ENCODE results near the gene EIF2S2.
"Not testable (repeated sequence)": the region's sequence is repeated elsewhere in the genome, so short reads cannot be mapped to it uniquely, and the experiment has no call there.

The EIF2S2 gene, protein sequence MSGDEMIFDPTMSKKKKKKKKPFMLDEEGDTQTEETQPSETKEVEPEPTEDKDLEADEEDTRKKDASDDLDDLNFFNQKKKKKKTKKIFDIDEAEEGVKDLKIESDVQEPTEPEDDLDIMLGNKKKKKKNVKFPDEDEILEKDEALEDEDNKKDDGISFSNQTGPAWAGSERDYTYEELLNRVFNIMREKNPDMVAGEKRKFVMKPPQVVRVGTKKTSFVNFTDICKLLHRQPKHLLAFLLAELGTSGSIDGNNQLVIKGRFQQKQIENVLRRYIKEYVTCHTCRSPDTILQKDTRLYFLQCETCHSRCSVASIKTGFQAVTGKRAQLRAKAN

DNA sequence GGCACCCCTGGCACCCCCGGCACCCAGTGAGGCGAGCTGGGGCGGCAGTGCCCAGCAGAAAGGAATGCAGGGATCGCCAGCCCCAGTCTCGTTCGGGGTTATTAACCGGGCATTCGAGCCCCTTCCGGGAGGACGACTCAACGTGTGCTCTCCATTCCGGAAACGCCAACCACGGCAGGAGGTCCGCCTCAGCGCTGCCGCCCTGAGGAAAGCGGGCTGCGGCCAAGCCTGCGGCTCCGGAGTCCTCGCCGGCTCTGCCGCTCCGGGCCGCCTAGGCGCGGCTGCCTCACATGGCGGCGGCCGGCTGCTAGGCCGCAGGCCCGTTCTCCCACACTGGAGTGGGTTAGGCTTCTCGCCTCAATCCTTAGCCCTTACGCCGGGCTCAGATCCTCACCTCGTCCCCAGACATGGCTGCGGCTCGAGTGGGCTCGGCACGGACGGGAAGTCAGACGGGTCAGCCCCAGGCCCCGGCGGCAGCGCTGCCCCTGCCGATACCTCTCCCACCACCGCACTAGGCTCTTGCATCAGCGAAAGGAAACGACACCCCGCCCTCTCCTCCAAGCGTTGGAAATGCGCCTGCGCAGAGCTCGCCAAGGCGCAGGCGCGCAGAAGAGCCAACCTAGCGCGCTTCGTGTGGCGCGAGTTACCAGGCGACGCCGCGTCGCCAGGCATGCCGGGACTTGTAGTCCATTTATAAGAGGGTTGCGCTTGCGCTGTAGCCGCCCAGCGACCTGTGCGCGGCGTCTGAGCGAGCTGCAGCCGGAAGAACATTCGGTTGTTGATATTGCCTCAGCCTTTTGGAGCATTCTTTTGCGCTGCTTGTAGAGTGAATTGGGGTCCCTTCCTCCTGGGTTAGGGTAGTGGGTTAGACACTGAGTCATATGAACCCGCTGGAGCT, at the start of gene EIF2S2:
Gene EIF2S2, minus strand, starts transcription at position 542 of the 898 bp plus-strand sequence. Its CDS starts 133 bp downstream, at position 409.
- peak; percentile 97 for DNase-seq

DNA sequence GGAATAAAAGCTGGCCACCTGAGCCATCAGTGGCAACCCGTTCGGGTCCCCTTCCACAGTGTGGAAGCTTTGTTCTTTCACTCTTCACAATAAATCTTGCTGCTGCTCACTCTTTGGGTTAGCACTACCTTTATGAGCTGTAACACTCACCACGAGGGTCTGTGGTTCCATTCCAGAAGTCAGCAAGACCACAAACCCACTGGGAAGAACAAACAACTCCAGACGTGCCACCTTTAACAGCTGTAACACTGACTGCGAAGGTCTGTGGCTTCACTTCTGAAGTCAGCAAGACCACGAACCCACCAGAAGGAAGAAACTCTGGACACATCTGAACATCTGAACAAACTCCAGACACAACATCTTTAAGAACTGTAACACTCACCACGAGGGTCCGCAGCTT, 45.7 kb upstream of the EIF2S2 start:
- not testable (repeated sequence) for DNase-seq

DNA sequence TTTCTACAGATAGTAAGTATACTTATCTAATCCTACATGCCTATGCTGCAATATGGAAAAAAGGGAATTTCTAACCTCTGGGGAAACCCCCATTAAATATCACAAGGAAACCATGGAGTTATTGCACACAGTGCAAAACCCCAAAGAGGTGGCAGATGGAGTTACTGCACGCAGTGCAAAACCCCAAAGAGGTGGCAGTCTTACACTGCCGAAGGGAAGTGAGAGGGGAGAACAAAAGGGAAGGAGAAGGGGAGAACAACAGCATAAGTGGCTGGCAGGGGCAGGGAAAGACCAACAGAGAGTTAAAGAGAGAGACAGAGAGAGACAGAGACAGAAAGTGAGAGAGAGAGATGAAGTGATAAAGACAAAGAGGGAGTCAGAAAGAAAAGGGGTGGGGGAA, 43.8 kb upstream of the EIF2S2 start:
- DNase-seq = no peak

DNA sequence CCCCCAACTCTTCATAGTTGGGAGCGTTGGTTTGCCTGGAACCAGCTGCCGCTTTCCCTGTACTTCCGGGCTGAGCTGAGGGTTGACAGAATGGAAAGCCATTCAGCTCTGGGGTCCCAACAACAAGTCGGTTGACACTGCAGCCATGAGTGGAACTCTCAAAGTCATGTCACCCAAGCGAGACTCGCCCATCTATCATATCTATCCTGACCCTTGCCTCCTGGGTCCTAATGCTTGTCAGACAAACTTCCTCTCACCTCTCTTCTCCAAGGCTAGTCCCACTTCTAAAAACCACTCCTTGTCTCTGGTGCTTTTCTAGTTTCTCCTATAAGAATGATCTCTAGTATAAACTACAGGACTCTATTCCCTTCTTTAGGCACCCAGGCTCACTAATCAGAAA, 41.1 kb upstream of the EIF2S2 start:
- not testable (repeated sequence) for DNase-seq

DNA sequence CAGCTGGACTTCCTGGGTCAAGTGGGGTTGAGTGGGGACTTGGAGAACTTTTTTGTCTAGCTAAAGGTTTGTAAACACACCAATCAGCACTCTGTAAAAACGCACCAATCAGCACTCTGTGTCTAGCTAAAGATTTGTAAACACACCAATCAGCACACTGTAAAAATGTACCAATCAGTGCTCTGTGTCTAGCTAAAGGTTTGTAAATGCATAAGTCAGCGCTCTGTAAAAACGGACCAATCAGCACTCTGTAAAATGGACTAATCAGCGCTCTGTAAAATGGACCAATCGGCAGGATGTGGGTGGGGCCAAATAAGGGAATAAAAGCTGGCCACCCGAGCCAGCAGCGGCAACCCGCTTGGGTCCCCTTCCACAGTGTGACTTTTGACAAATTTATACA, 40.0 kb upstream of the EIF2S2 start:
- not testable (repeated sequence) for DNase-seq

DNA sequence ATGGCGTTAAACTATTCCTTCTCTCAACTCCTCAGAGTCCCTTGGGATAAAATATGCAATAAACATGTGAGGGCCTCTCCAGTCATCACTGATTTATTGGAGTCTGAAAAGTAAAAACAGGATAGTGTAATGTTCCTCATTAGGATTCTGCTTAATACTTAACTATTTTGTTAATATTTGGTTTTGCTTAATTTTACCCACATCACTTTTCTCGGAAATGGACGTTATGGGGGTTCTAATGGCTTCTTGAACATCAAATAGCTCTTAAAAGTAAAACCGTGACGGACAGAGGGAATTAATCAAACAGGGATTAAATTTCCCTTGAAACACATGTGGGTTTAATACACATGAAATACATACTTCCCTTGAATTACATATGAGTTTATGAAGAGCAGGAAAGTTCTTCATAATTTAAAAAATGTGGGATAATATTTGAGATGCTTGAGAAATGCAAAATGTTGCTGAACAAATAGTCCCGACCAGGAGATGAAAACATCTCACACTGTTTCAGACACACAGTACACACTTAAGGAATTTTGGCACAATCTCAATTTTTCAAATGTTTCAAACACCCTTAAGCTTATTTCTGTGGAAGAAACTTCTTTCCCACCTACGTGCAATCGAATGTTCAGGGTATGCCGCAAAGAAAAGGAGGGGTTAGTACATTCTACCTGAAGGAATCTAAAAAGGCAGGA, 38.4 kb upstream of the EIF2S2 start:
- no peak for DNase-seq

DNA sequence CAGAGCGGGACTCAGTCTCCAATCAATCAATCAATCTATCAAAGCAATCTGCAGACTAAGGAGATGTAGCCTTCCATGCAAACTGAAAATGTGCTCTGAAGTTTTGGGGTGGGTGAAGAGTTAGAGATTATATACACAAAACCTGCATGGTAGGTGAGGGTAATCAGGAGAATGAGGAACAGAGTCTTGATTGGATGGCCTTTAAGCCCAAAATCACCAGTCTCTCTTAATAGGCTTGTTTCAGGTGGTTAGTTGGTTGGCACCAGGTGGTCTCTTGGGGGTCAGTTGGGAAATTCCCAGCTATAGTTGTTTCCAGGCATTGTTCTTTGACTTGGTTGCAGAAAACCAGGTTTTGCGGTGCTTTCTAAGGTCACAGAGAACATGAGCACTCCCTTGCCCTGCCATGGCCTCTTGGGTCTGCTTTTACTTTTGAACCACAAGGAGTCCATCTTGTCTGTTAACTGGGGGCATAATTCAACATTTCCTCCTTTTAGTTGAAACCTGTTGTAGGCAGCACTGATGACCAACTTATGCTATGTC, 33.3 kb upstream of the EIF2S2 start:
- DNase-seq = no peak

DNA sequence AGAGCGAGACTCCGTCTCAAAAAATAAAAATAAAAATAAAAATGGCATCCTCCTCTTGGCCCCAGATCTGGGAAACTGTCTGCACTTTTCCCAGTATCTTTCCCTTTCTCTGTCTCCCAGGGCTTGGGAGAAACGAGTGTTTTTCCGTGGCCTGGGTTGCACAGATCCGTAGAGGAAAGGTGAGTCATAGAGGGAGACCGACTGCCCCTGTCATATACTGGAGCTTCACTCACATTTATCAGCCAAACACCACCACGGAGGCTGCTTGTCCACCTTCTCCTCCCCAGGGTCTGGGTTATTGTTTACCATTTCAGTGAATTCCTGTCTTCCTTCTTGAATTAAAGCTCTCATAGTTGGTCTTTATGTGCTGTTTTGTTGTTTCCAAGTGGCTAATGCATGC, 31.9 kb upstream of the EIF2S2 start:
- DNase-seq = no peak

DNA sequence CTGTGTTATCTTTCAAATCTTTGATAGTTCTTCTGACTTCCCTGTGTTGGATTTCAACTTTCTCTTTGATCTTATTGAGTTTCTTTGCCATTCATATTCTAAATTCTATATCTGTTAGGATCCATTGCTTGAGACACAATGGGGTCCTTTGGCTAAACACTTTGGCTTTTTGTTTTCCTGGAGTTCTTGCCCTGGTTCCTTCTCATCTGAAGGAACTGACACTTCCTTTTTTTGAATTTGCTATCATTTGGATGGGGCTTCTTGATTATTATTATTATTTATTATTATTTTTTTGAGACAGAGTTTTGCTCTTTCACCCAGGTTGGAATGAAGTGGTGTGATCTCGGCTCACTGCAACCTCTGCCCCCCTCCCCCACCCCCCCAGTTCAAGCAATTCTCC, 30.1 kb upstream of the EIF2S2 start:
- no peak for DNase-seq

DNA sequence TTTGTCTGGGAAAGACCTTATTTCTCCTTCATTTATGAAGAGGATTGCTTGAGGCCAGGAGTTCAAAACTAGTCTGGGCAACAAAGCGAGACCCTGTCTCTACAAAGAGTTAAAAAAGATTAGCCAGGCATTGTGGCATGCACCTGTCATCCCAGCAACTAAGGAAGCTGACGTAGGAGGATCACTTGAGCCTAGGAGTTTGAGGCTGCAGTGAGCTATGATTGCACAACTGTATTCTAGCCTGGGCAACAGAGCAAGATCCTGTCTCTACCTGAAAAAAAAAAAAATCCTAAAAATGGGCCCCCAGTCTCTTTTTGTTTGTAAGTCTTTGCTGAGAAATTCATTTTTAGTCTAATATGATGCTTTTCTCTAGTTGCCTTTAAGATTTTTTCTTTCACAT, 29.2 kb upstream of the EIF2S2 start:
- no peak for DNase-seq

DNA sequence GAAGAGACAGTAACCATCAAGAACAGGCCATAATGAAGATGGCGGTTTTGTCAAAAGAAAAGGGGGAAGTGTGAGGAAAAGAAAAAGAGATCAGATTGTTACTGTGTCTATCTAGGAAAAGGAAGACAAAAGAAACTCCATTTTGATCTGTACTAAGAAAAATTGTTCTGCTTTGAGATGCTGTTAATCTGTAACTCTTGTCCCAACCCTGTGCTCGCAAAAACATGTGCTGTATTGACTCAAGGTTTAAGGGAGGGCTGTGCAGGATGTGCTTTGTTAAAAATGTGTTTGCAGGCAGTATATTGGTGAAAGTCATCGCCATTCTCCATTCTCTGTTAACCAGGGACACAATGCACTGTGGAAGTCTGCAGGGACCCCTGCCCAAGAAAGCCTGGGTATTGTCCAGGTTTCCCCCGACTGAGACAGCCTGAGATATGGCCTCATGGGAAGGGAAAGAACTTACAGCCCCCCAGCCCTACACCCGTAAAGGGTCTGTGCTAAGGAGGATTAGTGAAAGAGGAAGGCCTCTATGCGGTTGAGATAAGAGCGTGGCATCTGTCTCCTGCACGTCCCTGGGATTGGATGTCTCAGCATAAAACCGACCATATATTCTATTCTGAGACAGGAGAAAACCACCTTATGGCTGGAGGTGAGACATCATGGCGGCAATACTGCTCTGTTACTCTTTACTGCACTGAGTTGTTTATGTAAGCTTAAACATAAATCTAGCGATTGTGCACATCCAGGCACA, 23.7 kb upstream of the EIF2S2 start:
- DNase-seq = not testable (repeated sequence)

DNA sequence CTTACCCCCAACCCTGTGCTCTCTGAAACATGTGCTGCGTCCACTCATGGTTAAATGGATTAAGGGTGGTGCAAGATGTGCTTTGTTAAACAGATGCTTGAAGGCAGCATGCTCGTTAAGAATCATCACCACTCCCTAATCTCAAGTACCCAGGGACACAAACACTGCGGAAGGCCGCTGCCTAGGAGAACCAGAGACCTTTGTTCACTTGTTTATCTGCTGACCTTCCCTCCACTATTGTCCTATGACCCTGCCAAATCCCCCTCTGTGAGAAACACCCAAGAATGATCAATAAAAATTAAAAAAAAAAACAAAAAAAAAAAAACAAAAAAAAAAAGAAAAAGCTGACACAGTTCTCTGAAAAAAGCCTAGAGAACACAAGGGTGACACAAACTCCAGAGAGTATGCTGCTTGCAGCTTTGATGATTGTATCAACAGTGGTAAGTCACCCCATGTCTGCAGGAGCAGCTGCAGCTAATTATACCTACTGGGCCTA, 21.4 kb upstream of the EIF2S2 start:
- DNase-seq = not testable (repeated sequence)

DNA sequence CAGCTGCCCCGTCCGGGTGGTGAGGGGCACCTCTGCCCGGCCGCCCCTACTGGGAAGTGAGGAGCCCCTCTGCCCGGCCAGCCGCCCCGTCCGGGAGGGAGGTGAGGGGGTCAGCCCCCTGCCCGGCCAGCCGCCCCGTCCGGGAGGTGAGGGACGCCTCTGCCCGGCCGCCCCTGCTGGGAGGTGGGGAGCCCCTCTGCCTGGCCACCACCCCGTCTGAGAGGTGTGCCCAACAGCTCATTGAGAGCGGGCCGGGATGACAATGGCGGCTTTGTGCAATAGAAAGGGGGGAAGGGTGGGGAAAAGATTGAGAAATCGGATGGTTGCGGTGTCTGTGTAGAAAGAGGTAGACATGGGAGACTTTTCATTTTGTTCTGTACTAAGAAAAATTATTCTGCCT, 20.9 kb upstream of the EIF2S2 start:
- DNase-seq = not testable (repeated sequence)

DNA sequence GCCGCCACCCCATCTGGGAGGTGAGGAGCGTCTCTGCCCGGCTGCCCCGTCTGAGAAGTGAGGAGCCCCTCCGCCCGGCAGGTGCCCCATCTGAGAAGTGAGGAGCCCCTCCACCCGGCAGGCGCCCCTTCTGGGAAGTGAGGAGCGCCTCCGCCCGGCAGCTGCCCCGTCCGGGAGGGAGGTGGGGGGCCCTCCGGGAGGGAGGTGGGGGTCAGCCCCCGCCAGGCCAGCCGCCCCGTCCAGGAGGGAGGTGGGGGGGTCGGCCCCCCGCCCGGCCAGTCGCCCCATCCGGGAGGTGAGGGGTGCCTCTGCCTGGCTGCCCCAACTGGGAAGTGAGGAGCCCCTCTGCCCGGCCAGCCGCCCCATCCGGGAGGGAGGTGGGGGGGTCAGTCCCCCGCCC, 20.4 kb upstream of the EIF2S2 start:
- DNase-seq = not testable (repeated sequence)

DNA sequence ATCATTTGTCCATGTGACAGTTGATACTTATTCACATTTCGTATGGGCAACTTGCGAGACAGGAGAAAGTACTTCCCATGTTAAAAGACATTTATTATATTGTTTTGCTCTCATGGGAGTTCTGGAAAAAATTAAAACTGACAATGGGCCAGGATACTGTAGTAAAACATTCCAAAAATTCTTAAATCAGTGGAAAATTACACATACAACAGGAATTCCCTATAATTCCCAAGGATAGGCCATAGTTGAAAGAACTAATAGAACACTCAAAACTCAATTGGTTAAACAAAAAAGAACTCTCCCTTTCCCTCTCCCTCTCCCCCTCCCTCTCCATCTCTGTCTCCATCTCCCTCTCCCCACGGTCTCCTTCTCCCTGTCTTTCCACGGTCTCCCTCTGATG, 19.4 kb upstream of the EIF2S2 start:
- no peak for DNase-seq

DNA sequence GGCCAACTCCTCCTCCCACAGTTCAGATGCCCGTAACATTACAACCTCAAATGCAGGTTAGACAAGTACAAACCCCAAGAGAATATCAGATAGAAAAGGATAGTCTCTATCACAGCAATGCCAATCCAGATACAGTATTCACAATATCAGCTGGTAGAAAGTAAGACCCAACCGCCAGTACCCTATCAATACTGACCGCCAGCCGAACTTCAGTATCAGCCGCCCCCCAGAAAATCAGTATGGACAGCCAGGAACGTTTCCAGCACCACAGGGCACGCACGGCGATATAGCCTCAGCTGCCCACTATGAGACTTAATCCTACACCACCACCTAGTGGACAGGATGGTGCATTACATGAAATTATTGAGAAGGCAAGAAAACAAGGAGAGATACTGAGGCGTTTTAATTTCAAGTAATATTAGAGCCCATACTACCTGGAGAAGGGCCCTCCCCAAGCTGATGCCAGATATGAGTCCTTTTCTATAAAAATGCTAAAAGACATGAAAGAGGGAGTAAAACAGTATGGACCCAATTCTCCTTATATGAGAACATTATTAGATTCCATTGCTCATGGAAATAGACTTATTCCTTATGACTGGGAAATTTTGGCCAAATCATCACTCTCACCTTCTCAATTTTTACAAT, 17.6 kb upstream of the EIF2S2 start:
- peak; percentile 66 for DNase-seq

DNA sequence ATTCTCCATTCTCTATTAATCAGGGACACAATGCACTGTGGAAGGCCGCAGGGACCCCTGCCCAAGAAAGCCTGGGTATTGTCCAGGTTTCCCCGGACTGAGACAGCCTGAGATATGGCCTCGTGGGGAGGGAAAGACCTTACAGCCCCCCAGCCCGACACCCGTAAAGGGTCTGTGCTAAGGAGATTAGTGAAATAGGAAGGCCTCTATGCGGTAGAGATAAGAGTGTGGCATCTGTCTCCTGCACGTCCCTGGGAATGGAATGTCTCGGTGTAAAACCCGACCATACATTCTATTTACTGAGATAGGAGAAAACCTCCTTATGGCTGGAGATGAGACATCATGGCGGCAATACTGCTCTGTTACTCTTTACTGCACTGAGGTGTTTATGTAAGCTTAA, 15.7 kb upstream of the EIF2S2 start:
- DNase-seq = no peak

DNA sequence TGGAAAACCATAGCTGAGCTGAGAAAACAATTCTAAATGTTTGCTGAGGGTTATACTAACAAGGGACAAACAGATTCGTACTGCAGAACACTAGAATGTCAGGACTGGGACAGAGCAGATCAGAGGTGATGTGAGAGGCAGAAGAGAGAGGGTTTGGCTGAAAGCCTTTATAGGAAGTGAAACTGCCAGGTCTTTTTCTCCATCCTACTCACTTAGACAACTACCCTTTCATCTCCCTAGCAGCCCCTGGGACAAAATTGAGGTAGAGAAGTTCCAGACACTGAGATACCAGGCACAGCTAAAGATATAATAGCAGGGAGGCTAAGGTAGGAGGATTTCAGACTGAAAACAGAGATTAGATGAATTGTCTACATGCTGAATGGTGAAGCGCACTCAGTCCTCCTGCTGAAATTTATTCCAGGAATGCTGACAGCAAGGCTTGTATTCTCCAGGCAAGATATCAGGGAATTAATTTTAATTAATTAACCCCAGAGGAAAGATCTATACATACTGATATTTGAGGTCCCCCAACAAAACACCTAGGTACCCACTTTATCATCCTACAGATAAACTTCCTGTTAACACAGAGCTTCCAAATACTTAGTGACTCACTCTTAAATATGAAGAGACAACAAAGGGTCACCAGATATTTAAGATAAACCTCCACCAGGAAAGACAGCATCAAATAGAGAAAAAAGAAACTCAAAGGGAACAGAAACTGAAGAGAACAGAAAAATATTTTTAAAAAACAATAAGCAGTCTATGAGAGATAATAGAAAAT, 12.6 kb upstream of the EIF2S2 start:
- no peak for DNase-seq

DNA sequence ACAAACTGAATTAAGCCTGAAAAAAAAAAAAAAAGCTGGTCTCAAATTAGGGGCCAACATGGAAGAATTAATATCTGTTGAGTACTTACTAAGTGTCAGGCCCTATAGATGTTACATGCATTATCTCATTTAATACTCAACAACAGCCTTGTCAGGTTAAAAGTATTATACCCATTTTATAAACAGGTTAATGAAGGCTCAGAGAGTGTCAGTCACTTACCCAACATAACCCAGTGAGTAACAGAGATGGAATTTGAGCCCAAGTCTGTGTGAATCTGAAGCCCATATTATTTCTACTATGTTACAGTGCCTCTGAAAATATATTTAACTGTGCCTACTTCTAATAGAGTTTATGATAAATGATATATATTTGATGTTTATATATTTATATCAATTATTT, 11.3 kb upstream of the EIF2S2 start:
- DNase-seq = no peak

DNA sequence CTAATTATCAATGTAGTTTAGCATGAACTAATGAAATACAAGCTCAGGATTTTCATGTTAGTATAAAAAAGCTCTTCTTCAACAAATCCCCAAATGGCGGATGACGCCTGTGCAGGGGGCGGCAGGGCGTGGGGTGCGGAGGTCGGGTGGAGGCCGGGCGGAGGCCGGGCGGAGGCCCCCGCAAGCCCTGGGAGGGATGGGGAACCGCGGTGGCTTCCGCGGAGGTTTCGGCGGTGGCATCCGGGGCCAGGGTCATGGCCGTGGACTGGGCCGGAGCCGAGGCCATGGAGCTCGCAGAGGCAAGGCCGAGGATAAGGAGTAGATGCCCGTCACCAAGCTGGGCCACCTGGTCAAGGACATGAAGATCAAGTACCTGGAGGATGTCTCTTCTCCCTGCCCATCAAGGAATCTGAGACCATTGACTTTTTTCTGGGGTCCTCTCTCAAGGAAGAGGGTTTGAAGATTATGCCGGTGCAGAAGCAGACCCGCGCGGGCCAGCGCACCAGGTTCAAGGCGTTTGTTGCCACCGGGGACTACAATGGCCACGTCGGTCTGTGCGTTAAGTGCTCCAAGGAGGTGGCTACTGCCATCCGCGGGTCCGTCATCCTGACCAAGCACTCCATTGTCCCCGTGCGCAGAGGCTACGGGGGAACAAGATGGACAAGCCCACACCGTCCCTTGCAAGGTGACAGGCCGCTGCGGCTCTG, 10.4 kb upstream of the EIF2S2 start:
- no peak for DNase-seq

Data from right forelimb (tissue), 1 donor.